HepG2 (cell line): ENCODE measurements around the gene GCHFR. TPM values are rescaled to one million over a fixed set of nuclear protein-coding genes. Genes with fewer than 3 reads are reported as not detected.

ENCODE experiments used
- ATAC-seq: fragments of 200-7000 bp; cut with Tn5 transposase; 3 replicates; pipeline ENCODE4 v1.9.1; 2020; ENCODE audit warnings: mild to moderate bottlenecking, moderate library complexity
- BruUV-seq: library from RNA; stranded (reverse); fragments of 400-500 nt; replicated peaks from 2 replicates; lab custom pipeline; 2021; lab: Mats Ljungman, UMichigan
- CTCF ChIA-PET: fragments of 300-600 bp; formaldehyde crosslinking; extraction: SDS; loops from one replicate; lab custom pipeline; 2021; ENCODE audit warnings: low total read pairs, inconsistent platforms, low intra/inter-chr PET ratio; lab: Yijun Ruan, JAX
- POLR2A ChIA-PET: fragments of 350-600 bp; sonication (Branson Sonifier 250); formaldehyde crosslinking; loops from one replicate; lab custom pipeline; 2020; ENCODE audit warnings: antibody characterized with exemption, inconsistent platforms; lab: Yijun Ruan, JAX
- DNase-seq: peaks from one replicate; pipeline ENCODE4 v3.0.0-alpha.2; 2015; ENCODE audit warnings: low spot score
- FAIRE-seq: peaks from 3 replicates; lab custom pipeline; 2011; peaks lifted over from hg19 to GRCh38; lab: Jason Lieb, UNC
- H2AFZ ChIP-seq: one replicate; pipeline ENCODE4 v1.6.1; 2011; ENCODE audit warnings: low read length, inconsistent platforms
- H3K27ac ChIP-seq: fragments of 300-600 bp; 3 replicates; pipeline ENCODE4 v1.8.0; 2011; ENCODE audit warnings: mixed run types, mild to moderate bottlenecking, mixed read lengths, low read length, inconsistent platforms; ENCODE audit not compliant: insufficient read depth; ENCODE audit errors: extremely low read length
- H3K27me3 ChIP-seq, 2 experiments: fragments of 200-600 bp in 1 of 2; 2 replicates in 1 of 2; 3 replicates in 1 of 2; pipeline versions ENCODE4 v1.6.0 to v1.8.0; 2011; ENCODE audit warnings: low read length in 2 of 2, mild to moderate bottlenecking in 2 of 2, moderate library complexity in 2 of 2, inconsistent platforms in 1 of 2; ENCODE audit not compliant: insufficient read depth in 2 of 2, control insufficient read depth in 1 of 2
- H3K36me3 ChIP-seq, 2 experiments: fragments of 200-600 bp in 1 of 2; replicated peaks in 1 of 2; 2 replicates in 1 of 2; 3 replicates in 1 of 2; pipeline versions ENCODE4 v1.5.1 to v1.8.0; 2011; ENCODE audit warnings: low read length in 2 of 2, inconsistent platforms in 1 of 2; ENCODE audit not compliant: insufficient read depth in 2 of 2, control insufficient read depth in 1 of 2
- H3K4me1 ChIP-seq: 2 replicates; pipeline ENCODE4 v1.5.1; 2012; ENCODE audit warnings: low read length, inconsistent platforms; ENCODE audit not compliant: insufficient read depth
- H3K4me2 ChIP-seq: 2 replicates; pipeline ENCODE4 v1.6.0; 2011; ENCODE audit warnings: low read depth, low read length, inconsistent platforms
- H3K4me3 ChIP-seq, 3 experiments: fragments of 200-600 bp in 1 of 3; sonication (generic), shearing (Covaris generic) in 1 of 3; replicated peaks in 1 of 3; 2 replicates each; pipeline ENCODE4 v1.5.1; 2011 to 2016; ENCODE audit warnings: low read length in 3 of 3, inconsistent platforms in 2 of 3, low read depth in 2 of 3, mild to moderate bottlenecking in 2 of 3, control low read depth in 1 of 3, mixed read lengths in 1 of 3; ENCODE audit not compliant: insufficient read depth in 1 of 3
- H3K79me2 ChIP-seq: one replicate; pipeline ENCODE4 v1.6.1; 2011; ENCODE audit warnings: low read length, inconsistent platforms; ENCODE audit not compliant: insufficient read depth
- H3K9ac ChIP-seq: 2 replicates; pipeline ENCODE4 v1.6.0; 2011; ENCODE audit warnings: mild to moderate bottlenecking, low read depth, low read length, inconsistent platforms; ENCODE audit not compliant: insufficient read depth
- H3K9me3 ChIP-seq: 2 replicates; pipeline ENCODE4 v1.5.1; 2012; ENCODE audit warnings: mild to moderate bottlenecking, low read length
- H4K20me1 ChIP-seq: 2 replicates; pipeline ENCODE4 v1.6.0; 2011; ENCODE audit warnings: inconsistent platforms, mild to moderate bottlenecking, low read length, moderate library complexity; ENCODE audit not compliant: insufficient read depth
- ARNT2 ChIP-seq: sonication (generic); formaldehyde crosslinking; IDR thresholded peaks from 2 replicates; pipeline ENCODE4 v1.8.0; 2022; ENCODE audit warnings: mild to moderate bottlenecking, low read depth, missing genetic modification reagents, moderate library complexity
- ATM ChIP-seq: fragments of 450-650 bp; IDR thresholded peaks from 2 replicates; pipeline ENCODE4 v1.7.1; 2017; ENCODE audit warnings: mild to moderate bottlenecking, borderline replicate concordance
- HNRNPUL1 ChIP-seq: fragments of 200-400 bp; formaldehyde crosslinking; IDR thresholded peaks from 2 replicates; pipeline ENCODE4 v1.6.1; 2017; ENCODE audit warnings: low read depth, mild to moderate bottlenecking, low read length, moderate library complexity
- KMT2B ChIP-seq: IDR thresholded peaks from 2 replicates; pipeline ENCODE4 v1.6.1; 2016; ENCODE audit warnings: missing genetic modification reagents, missing compliant biosample characterization
- MYPOP ChIP-seq: sonication (generic); formaldehyde crosslinking; IDR thresholded peaks from 2 replicates; pipeline ENCODE4 v1.8.1; 2023; ENCODE audit warnings: mild to moderate bottlenecking, moderate library complexity, missing genetic modification reagents
- PRDM10 ChIP-seq: sonication (generic); formaldehyde crosslinking; IDR thresholded peaks from 2 replicates; pipeline ENCODE4 v1.4.0; 2020; ENCODE audit warnings: low read depth, missing genetic modification reagents
- TAF1 ChIP-seq: sonication (generic); formaldehyde crosslinking; IDR thresholded peaks from 2 replicates; pipeline ENCODE4 v1.4.0; 2020; ENCODE audit warnings: missing genetic modification reagents
- XRCC5 ChIP-seq: fragments of 200-400 bp; formaldehyde crosslinking; optimal IDR thresholded peaks from 2 replicates; pipeline ENCODE3; 2017; ENCODE audit warnings: mild to moderate bottlenecking, low read length
- ZNF777 ChIP-seq: sonication (generic); formaldehyde crosslinking; IDR thresholded peaks from 2 replicates; pipeline ENCODE4 v1.4.0; 2020; ENCODE audit warnings: missing genetic modification reagents
- ZSCAN21 ChIP-seq: sonication (generic); formaldehyde crosslinking; IDR thresholded peaks from 2 replicates; pipeline ENCODE4 v1.8.0; 2022; ENCODE audit warnings: mild to moderate bottlenecking, missing genetic modification reagents, moderate library complexity, borderline replicate concordance
- ZSCAN25 ChIP-seq: sonication (generic); formaldehyde crosslinking; IDR thresholded peaks from 2 replicates; pipeline ENCODE4 v1.8.0; 2022; ENCODE audit warnings: mild to moderate bottlenecking, missing genetic modification reagents
- ZZZ3 ChIP-seq: sonication (generic); formaldehyde crosslinking; IDR thresholded peaks from 2 replicates; pipeline ENCODE4 v1.4.0; 2020; ENCODE audit warnings: missing genetic modification reagents, mild to moderate bottlenecking, borderline replicate concordance
- WGBS: methylation state at CpG from one replicate; pipeline ENCODE4 v1.1.6; 2017; ENCODE audit warnings: low lambda C conversion rate; 5-methylcytosine and 5-hydroxymethylcytosine counted together
- in situ Hi-C: cut with HindIII; loops from 2 replicates; pipeline ENCODE4 v1.10.0; 2017; ENCODE audit warnings: low pct_unique_long_range_greater_than_20kb; ENCODE audit not compliant: extremely low pct_ligation_motif_present
- intact Hi-C: fragments of 100-400 bp; cut with micrococcal nuclease; formaldehyde crosslinking; loops from one replicate; pipeline ENCODE4 v1.10.0; 2022; ENCODE audit not compliant: unreplicated experiment
- polyA plus RNA-seq, 8 experiments: library from polyadenylated mRNA; depleted of rRNA in 3 of 8; stranded (reverse) in 7 of 8; unstranded in 1 of 8; fragments of >200 nt; fragmentation: Illumina TruSeq in 4 of 8; extraction: Trizol in 4 of 8; gene quantifications; 2 replicates each; pipeline versions ENCODE4 v1.2.1 to v1.2.3, GENCODE V29; 2011 to 2016; ENCODE audit warnings: low read depth in 4 of 8, missing spikeins in 1 of 8, mixed read lengths in 1 of 8; ENCODE audit not compliant: insufficient read depth in 1 of 8
- total RNA-seq, 5 experiments: library from RNA; depleted of rRNA; stranded (reverse); fragments of >200 nt; fragmentation: Illumina TruSeq; extraction: Trizol; gene quantifications; 2 replicates each; pipeline ENCODE4 v1.2.3, GENCODE V29; 2016; ENCODE audit warnings: low read depth in 1 of 5

GCHFR gene
- total and polyA plus RNA-seq, 2 of the 13 experiments (the other 11 are each of a cell fraction or from before 2014, with no cell fraction given), result 51.5 to 92.4 TPM

GRCh38 chr15:40773902-40774301, 10.0 kb downstream of the GCHFR start:
- H3K79me2 ChIP-seq, result no peaks in the 10 kb centered on the region
- ChIA-PET CTCF (no interaction called here), POLR2A (no interaction called here)
- FAIRE-seq, result no peak
- no peaks in the 10 kb centered on the region for H4K20me1 ChIP-seq
- DNase-seq, result no peak
- in situ Hi-C loops (no loop called here), intact Hi-C loops (no loop called here)
- no peaks in the 10 kb centered on the region for H3K27me3 ChIP-seq
- H3K4me1 ChIP-seq, result no peaks in the 10 kb centered on the region
- no peak overlapping the region for H3K9ac ChIP-seq
- no peaks in the 10 kb centered on the region for H3K9me3 ChIP-seq
- H3K4me2 ChIP-seq, result no peak overlapping the region
- no peak for ATAC-seq
- no peak for TF ChIP-seq ATM
- TF ChIP-seq ARNT2 (CRISPR knock-in tag), result no peak
- no peak for TF ChIP-seq ZZZ3 (CRISPR knock-in tag)
- no peak for TF ChIP-seq MYPOP (CRISPR knock-in tag)
- TF ChIP-seq TAF1, result no peak
- TF ChIP-seq ZSCAN25 (CRISPR knock-in tag), result no peak
- no peak for TF ChIP-seq KMT2B
- no peak for TF ChIP-seq PRDM10 (CRISPR knock-in tag)
- no peak for TF ChIP-seq XRCC5
- TF ChIP-seq ZSCAN21 (CRISPR knock-in tag), result no peak
- TF ChIP-seq ZNF777, result no peak
- no peak for TF ChIP-seq HNRNPUL1
- no peak overlapping the region for H3K4me3 ChIP-seq
- no peak overlapping the region for H2AFZ ChIP-seq
- BruUV-seq, result no TSS peak
- H3K36me3 ChIP-seq, result peaks cover 29 to 55% of the 10 kb centered on the region in 2 experiments; a peak in 4 of 5 replicates
- H3K27ac ChIP-seq, result no peak overlapping the region
- 100% methylated on average over 5 of the region's 6 CpGs for WGBS
